ENCODE measurements around the gene ARMC6. TPM values are rescaled to one million over a fixed set of nuclear protein-coding genes. Genes with fewer than 3 reads are reported as not detected.

ARMC6 gene
- total RNA-seq, 2 experiments from 2014 or later: 51.3 to 54.0 TPM

DNA sequence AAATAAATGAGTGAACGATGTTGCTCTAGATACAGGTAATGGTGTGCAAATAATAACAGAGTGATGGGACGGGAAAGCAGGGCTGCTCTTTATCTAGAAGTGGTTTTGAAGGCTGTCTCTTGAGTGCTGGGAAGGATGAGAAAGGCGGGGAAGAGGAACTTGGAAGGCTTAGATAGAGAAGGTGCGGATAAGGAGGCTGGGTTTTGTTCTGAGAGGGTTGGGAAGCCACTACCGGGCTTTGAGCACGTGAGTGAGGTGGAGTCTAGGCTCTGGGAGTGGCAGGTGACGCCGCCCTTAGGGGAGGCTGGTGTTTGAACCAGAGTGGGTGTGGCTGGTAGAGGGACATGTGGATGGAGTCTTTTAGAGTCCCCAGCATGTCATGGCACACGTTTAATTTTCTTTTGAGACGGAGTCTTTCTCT lies 811 bp downstream of the ARMC6 start:
- no peaks in the 10 kb centered on the region for H3K27me3 Mint-ChIP-seq
- peak overlapping the region; percentile 88 for H3K4me3 Mint-ChIP-seq
- H3K9me3 Mint-ChIP-seq: no peaks in the 10 kb centered on the region
- DNase-seq: peak; percentile 82
- peaks cover 48% of the 10 kb centered on the region for H3K36me3 Mint-ChIP-seq
- H3K27ac Mint-ChIP-seq: peak overlapping the region; percentile 93
- H3K4me1 Mint-ChIP-seq: peaks cover 38% of the 10 kb centered on the region

DNA sequence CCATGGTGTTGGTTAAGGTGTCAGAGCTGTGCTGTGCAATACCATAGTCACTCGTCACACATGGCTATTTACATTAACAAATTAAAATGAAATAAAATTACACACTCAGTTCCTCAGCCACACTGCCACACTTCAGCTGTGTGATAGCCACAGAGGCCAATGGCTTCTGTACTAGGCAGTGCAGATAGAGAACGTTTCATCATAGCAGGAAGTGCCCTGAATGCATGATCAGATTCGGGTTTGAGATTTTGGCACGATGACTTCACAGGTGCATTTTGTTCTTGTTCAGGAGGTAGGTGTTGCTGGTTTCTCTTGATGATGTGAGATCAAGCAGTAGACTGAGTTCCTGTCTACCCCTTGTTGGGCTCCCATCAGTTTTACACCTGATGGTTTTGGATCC lies 6.5 kb downstream of the ARMC6 start:
- H3K4me3 Mint-ChIP-seq: no peak overlapping the region
- no peaks in the 10 kb centered on the region for H3K27me3 Mint-ChIP-seq
- peaks cover 35% of the 10 kb centered on the region for H3K36me3 Mint-ChIP-seq
- no peaks in the 10 kb centered on the region for H3K9me3 Mint-ChIP-seq
- DNase-seq: no peak
- peaks cover 35% of the 10 kb centered on the region for H3K4me1 Mint-ChIP-seq
- peak overlapping the region; percentile 60 for H3K27ac Mint-ChIP-seq

DNA sequence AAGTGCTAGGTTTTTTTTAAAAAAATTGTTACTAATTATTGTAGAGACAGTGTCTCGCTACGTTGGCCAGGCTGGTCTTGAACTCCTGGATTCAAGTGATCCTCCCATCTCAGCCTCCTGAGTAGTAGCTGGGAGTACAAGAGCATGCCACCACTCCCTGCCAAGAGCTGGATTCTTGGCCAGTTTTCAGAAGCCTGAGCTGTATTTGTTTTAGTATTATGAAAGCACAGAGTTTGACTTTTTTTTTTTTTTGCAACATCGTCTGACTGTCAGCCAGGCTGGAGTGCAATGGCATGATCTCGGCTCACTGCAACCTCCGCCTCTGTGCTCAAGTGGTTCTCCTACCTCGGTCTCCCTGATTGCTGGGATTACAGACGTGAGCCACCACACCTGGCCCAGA lies 7.0 kb downstream of the ARMC6 start:
- no peak overlapping the region for H3K4me3 Mint-ChIP-seq
- no peaks in the 10 kb centered on the region for H3K27me3 Mint-ChIP-seq
- H3K9me3 Mint-ChIP-seq: no peaks in the 10 kb centered on the region
- peaks cover 30% of the 10 kb centered on the region for H3K4me1 Mint-ChIP-seq
- peak overlapping the region; percentile 60 for H3K27ac Mint-ChIP-seq
- H3K36me3 Mint-ChIP-seq: peaks cover 36% of the 10 kb centered on the region
- DNase-seq: no peak

DNA sequence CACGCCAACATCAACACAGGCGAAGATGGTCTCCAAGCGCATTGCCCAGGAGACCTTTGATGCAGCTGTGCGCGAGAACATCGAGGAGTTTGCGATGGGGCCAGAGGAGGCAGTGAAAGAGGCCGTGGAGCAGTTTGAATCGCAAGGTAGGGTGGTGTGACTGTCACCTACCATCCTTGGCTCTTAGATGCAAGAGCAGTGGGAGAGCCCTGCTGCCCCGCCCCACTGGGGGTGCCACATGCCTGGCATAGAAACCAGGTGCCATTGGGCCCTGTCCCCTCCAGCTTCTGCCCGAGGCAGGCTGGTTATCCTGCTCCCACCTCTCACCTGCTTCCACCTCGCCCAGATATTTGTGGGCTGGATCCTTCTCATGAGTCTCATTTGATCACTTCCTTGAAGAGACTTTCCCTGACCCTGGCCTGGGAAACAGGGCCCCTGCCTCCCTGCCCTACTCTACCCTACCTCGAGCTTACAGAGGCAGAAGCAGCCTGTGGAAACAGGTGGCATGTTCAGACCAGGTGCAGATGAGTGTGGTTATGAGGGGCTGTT lies 9.4 kb downstream of the ARMC6 start:
- DNase-seq: no peak
- H3K4me1 Mint-ChIP-seq: peaks cover 18% of the 10 kb centered on the region
- H3K36me3 Mint-ChIP-seq: peaks cover 25% of the 10 kb centered on the region
- no peaks in the 10 kb centered on the region for H3K9me3 Mint-ChIP-seq
- no peak overlapping the region for H3K27ac Mint-ChIP-seq
- no peaks in the 10 kb centered on the region for H3K27me3 Mint-ChIP-seq
- no peak overlapping the region for H3K4me3 Mint-ChIP-seq

DNA sequence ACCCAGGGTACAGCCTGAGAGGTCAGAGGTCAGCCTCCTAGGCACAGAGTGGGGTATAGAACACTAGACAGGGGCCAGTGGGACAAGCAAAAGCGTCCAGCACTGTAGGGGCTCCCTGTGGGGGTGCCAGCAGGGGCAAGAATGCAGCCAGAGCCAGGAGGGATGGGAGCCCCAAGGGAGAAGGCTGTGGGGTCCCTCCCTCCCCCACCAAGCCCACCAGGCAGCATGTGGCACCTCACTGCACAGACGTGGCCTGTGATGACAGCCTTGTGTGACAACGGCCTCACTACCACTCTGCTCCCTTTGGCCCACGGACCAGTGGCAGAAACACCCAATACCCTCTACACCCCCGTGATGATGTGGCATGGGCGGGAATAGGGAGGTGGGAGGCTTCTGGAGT lies 10.1 kb downstream of the ARMC6 start:
- H3K27me3 Mint-ChIP-seq: no peaks in the 10 kb centered on the region
- no peak overlapping the region for H3K4me3 Mint-ChIP-seq
- peaks cover 18% of the 10 kb centered on the region for H3K4me1 Mint-ChIP-seq
- no peaks in the 10 kb centered on the region for H3K9me3 Mint-ChIP-seq
- H3K27ac Mint-ChIP-seq: no peak overlapping the region
- H3K36me3 Mint-ChIP-seq: peaks cover 20% of the 10 kb centered on the region
- DNase-seq: no peak

DNA sequence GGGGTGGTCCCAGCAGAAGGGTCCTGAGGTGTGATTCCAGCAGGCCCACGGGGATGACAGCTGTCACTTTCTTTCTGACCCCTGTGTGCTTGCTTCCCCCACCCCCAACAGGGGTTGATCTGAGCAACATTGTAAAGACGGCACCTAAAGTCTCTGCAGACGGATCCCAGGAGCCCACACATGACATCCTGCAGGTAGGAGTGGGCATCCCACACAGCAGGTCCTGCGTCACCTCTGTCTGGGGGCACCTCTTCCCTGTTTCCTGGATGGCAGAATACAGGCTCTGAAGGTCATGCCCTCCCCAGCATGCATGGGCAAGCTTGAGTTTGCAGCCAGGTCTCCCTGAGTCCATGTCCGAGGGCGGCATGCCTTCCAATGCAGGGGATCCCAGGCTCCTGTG lies 10.5 kb downstream of the ARMC6 start:
- no peaks in the 10 kb centered on the region for H3K9me3 Mint-ChIP-seq
- H3K27ac Mint-ChIP-seq: no peak overlapping the region
- no peaks in the 10 kb centered on the region for H3K27me3 Mint-ChIP-seq
- peaks cover 18% of the 10 kb centered on the region for H3K4me1 Mint-ChIP-seq
- no peak overlapping the region for H3K4me3 Mint-ChIP-seq
- H3K36me3 Mint-ChIP-seq: peaks cover 22% of the 10 kb centered on the region
- DNase-seq: no peak

DNA sequence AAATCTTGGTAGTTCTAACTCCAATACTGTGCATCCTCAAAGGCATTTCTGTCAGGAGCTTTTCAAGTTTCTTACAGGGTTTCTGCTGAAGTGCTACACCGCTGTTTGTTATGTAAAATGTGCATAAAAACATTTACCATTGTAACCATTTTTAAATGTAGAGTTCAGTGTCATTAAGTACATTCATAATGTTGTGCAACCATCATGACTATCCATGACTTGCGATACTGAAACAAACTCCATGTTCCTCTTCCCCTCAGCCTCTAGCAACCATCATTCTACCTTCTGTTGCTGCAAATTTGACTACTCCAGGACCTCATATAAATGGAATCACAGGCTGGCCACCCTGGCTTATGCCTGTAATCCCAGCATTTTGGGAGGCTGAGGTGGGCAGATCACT lies 16.0 kb downstream of the ARMC6 start:
- no peak overlapping the region for H3K27ac Mint-ChIP-seq

DNA sequence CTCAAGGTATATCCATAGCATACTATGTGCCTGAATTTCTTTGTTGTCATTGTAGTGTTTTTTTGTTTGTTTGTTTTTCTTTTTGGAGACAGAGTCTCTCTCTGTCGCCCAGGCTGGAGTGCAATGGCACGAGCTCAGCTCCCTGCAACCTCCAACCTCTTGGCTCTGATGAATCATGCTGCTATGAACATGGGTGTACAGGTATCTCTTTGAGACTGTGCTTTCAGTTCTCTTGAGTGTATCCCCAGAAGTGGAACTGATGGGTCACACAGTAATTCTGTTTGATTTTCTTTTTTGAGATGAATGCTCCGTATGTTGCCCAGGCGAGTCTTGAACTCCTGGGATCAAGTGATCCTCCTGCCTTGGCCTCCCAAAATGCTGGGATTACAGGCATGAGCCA lies 16.7 kb downstream of the ARMC6 start:
- no peak overlapping the region for H3K27ac Mint-ChIP-seq
- H3K4me1 Mint-ChIP-seq: no peaks in the 10 kb centered on the region
- DNase-seq: no peak
- H3K4me3 Mint-ChIP-seq: no peak overlapping the region
- no peaks in the 10 kb centered on the region for H3K9me3 Mint-ChIP-seq
- H3K27me3 Mint-ChIP-seq: no peaks in the 10 kb centered on the region
- H3K36me3 Mint-ChIP-seq: peaks cover 16% of the 10 kb centered on the region

More for the DNA sequence above, 16.0 kb downstream of the ARMC6 start:
- Mint-ChIP-seq H3K27me3 (no peaks in the 10 kb centered on the region), H3K36me3 (peaks cover 16% of the 10 kb centered on the region), H3K4me1 (no peaks in the 10 kb centered on the region), H3K9me3 (no peaks in the 10 kb centered on the region), H3K4me3 (no peak overlapping the region)
- no peak for DNase-seq

DNA sequence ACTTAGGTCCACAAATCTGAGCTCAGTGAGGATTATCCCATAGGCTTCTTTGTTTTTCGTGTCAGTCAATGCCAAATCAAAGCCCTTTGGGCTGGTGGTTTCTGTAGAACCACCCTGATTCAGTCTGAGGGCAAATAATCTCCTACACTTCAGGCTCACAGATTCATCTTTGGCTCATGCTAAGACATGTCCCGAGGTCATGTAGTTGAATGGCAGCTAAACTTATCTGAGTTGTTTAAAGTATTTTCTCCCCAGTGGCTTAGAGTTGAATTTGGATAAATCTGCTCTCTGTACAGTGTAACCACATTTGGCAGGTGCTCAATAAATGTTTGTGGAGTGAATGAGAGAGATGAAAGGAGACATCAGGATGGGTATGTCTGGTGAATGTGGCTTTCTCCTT lies 17.3 kb downstream of the ARMC6 start:
- H3K4me3 Mint-ChIP-seq: no peak overlapping the region
- H3K9me3 Mint-ChIP-seq: no peaks in the 10 kb centered on the region

DNA sequence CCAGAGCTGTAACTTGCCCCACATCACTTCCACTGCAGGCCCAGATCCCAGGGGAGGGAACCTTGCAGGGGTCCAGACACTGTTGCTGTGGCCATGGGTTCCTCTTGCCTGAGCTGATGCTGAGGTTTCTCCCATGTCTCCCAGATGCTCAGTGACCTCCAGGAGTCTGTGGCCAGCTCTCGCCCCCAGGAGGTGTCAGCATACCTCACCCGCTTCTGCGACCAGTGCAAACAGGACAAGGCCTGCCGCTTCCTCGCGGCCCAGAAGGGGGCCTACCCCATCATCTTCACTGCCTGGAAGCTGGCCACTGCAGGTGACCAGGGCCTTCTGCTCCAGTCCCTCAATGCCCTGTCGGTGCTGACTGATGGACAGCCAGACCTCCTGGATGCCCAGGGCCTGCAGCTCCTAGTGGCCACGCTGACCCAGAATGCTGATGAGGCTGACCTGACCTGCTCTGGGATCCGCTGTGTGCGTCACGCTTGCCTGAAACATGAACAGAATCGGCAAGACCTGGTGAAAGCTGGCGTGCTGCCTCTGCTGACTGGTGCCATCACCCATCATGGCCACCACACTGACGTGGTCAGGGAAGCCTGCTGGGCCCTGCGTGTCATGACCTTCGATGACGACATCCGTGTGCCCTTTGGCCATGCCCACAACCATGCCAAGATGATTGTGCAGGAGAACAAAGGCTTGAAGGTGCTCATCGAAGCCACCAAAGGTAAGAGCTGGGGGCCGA lies 18.2 kb downstream of the ARMC6 start:
- Mint-ChIP-seq H3K4me1 (no peaks in the 10 kb centered on the region), H3K27ac (no peak overlapping the region), H3K36me3 (peaks cover 17% of the 10 kb centered on the region), H3K4me3 (no peak overlapping the region), H3K27me3 (no peaks in the 10 kb centered on the region), H3K9me3 (no peaks in the 10 kb centered on the region)
- DNase-seq: no peak

More for the DNA sequence above, 17.3 kb downstream of the ARMC6 start:
- peaks cover 15% of the 10 kb centered on the region for H3K36me3 Mint-ChIP-seq
- no peaks in the 10 kb centered on the region for H3K27me3 Mint-ChIP-seq
- H3K4me1 Mint-ChIP-seq: no peaks in the 10 kb centered on the region
- H3K27ac Mint-ChIP-seq: no peak overlapping the region
- DNase-seq: no peak

DNA sequence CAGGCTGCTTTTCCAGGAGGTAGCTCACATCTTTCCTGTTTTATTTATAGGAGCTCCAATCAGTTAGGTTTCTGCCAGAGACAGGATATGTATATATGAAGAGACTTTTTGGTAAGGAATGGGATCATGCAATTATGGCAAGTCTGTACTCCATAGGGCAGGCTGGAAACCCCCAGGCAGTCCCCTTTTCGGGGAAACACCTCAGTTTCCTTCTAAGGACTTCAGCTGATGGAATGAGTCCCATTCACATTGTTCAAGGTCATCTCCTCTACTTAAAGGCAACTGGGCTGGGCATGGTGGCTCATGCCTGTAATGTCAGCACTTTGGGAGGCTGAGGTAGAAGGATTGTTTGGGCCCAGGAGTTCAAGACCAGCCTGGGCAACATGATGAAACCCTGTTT lies 19.5 kb downstream of the ARMC6 start:
- Mint-ChIP-seq H3K27ac (no peak overlapping the region), H3K4me3 (no peak overlapping the region), H3K27me3 (no peaks in the 10 kb centered on the region), H3K36me3 (peaks cover 12% of the 10 kb centered on the region), H3K9me3 (no peaks in the 10 kb centered on the region), H3K4me1 (no peaks in the 10 kb centered on the region)
- DNase-seq: no peak

DNA sequence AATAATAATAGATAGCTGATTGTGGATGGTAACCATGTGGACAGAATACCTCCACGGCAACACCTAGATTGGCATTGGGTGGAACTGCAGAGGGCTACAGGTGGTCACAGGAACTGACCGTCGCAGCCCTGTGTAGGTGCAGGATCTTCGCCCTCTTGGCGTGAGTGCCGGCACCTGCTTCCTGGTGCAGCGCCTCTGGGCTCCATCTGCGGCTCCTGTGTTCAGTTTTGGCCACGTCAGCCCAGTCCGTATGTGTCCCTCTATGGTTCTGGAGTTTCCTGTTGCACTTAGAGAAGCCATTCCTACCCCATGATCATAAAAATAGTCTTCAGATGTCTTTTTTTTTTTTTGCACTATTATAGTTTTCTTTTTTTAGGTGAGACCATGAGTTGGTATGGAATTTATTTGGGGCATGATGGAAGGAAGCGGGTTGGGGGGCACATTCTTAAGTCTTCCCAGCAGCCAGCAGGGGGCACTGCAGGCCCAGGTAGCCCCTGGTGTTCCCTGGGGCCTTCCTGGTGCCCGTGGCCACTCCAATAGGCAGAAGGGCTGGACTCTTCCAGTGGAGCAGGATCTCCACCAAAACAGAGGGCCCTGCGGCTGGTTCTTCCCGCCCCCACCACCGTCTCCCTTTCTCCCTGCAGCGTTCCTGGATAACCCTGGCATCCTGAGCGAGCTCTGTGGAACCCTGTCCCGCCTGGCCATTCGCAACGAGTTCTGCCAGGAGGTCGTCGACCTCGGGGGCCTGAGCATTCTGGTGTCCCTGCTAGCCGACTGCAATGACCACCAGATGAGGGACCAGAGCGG lies 20.3 kb downstream of the ARMC6 start:
- Mint-ChIP-seq H3K9me3 (no peaks in the 10 kb centered on the region), H3K36me3 (peaks cover 10% of the 10 kb centered on the region), H3K4me3 (no peak overlapping the region), H3K4me1 (no peaks in the 10 kb centered on the region), H3K27me3 (no peaks in the 10 kb centered on the region), H3K27ac (no peak overlapping the region)
- DNase-seq: peak; percentile 55

DNA sequence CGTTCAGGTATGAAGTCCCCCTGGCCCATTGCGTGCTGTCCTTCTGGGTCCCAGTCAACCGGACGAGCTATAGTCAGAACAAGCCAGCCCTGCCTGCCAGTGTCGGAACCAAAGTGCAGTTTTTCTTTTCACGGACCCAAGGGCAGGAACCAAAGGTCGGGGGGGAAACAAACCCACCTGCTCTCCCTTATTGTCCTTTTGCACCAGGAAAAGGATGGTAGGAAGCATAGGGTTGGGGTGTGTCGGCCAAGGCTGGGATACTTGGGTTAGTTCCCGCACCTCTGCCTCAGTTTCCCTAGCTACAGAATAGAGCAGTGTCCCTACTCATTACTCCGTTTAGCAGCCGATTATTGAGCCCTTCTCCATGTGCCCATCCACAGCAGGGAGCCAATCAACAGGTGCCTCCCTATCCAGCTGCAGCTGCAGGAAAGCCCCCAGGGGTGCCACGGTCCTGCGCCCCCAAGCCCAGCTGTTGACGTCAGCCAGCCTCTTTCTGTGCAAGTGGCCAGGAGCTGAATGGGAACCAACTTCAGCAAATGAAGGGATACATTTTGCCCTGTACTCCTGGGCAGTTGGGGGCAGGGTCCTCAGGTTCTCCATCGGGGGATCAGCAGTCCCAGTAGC lies 21.0 kb downstream of the ARMC6 start:
- Mint-ChIP-seq H3K36me3 (peaks cover 8% of the 10 kb centered on the region), H3K9me3 (no peaks in the 10 kb centered on the region), H3K27ac (no peak overlapping the region), H3K4me3 (no peak overlapping the region), H3K27me3 (no peaks in the 10 kb centered on the region), H3K4me1 (no peaks in the 10 kb centered on the region)
- DNase-seq: no peak

DNA sequence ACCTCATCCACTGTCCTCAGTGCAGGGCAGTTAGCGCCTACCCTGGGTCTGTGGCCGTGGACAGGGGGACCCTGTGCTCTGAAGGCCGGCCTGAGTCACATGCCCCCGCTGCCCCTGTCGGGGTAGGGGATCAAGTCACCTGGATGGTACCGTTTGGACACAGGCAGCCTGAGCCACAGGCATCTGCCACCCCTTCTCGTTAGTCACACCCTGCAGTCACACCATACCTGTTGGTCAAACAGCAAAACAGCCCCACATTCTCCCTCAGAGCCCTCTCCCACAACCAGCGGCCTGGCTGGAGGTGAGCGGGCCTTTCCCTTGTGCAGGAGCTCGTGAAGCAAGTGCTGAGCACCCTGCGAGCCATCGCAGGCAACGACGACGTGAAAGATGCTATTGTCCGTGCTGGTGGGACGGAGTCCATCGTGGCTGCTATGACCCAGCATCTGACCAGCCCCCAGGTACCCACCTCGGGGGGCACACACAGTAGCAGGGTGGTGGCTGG lies 21.6 kb downstream of the ARMC6 start:
- H3K4me1 Mint-ChIP-seq: no peaks in the 10 kb centered on the region

DNA sequence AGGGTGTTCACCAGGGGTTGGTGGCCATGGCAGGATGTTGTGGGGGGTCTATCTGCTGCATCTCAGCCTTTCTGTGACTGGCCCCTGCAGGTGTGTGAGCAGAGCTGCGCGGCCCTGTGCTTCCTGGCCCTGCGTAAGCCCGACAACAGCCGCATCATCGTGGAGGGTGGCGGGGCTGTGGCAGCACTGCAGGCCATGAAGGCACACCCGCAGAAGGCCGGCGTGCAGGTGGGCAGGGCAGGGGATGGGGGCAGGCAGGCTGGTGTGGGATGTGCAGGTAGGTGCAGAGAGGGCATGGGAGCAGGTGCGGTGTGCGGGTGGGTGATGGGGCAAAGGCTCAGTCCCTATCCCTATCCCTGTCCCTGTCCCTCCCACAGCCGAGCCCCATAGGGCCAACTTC lies 22.3 kb downstream of the ARMC6 start:
- no peak overlapping the region for H3K27ac Mint-ChIP-seq
- H3K9me3 Mint-ChIP-seq: no peaks in the 10 kb centered on the region
- no peak for DNase-seq
- peaks cover 9% of the 10 kb centered on the region for H3K36me3 Mint-ChIP-seq
- H3K4me3 Mint-ChIP-seq: no peak overlapping the region
- H3K27me3 Mint-ChIP-seq: no peaks in the 10 kb centered on the region
- H3K4me1 Mint-ChIP-seq: no peaks in the 10 kb centered on the region

More for the DNA sequence above, 21.6 kb downstream of the ARMC6 start:
- DNase-seq: no peak
- Mint-ChIP-seq H3K9me3 (no peaks in the 10 kb centered on the region), H3K27ac (no peak overlapping the region), H3K36me3 (peaks cover 8% of the 10 kb centered on the region), H3K4me3 (no peak overlapping the region), H3K27me3 (no peaks in the 10 kb centered on the region)
